ENCODE results near the gene CDH4. TPM values are rescaled to one million over a fixed set of nuclear protein-coding genes. Genes with fewer than 3 reads are reported as not detected.

Gene CDH4
- total and polyA plus RNA-seq, 2 of the 8 experiments (the other 6 are each of a cell fraction or from before 2014, with no cell fraction given) = 4.3 to 7.9 TPM

- Histone ChIP-seq H2BK5ac (ENCODE audit: low read depth, low read length) (no peak overlapping the region), H2AK5ac (ENCODE audit: low read depth, low read length) (no peak overlapping the region), H3K36me3 (ENCODE audit: control insufficient read depth in 2 of 4, insufficient read depth in 4 of 4, low read length in 3 of 4) (no peaks in the 10 kb centered on the region), H3K4me1 (replicated peaks in 1 of 4; ENCODE audit: control insufficient read depth in 3 of 4, insufficient read depth in 4 of 4, low read length in 3 of 4) (no peaks in the 10 kb centered on the region; a peak in 1 of 7 replicates), H3K27me3 (replicated peaks in 1 of 4; ENCODE audit: control insufficient read depth in 3 of 4, extremely low read depth in 1 of 4, insufficient read depth in 3 of 4, low read length in 3 of 4) (no peaks in the 10 kb centered on the region; a peak in 2 of 7 replicates), H2BK12ac (ENCODE audit: low read depth, low read length) (no peak overlapping the region; the same call in 1 of the 2 replicates), H3K4me2 (ENCODE audit: insufficient read depth in 1 of 2, low read depth in 2 of 2, low read length in 2 of 2) (no peak overlapping the region), H3K79me2 (ENCODE audit: control insufficient read depth in 1 of 2, insufficient read depth in 2 of 2, low read length in 2 of 2) (no peaks in the 10 kb centered on the region), H2BK15ac (ENCODE audit: low read length) (no peak overlapping the region), H3K27ac (ENCODE audit: low read depth, low read length) (no peak overlapping the region), H2BK120ac (replicated peaks; ENCODE audit: low read depth, low read length) (no peak overlapping the region), H3K79me1 (ENCODE audit: low read depth, low read length) (no peaks in the 10 kb centered on the region), H3K9ac (replicated peaks in 1 of 4; ENCODE audit: extremely low read depth in 1 of 4, low read depth in 3 of 4, low read length in 3 of 4) (no peak overlapping the region), H4K20me1 (replicated peaks in 1 of 2; ENCODE audit: control insufficient read depth in 1 of 2, insufficient read depth in 2 of 2, low read length in 2 of 2) (no peaks in the 10 kb centered on the region), H4K91ac (replicated peaks; ENCODE audit: insufficient read length, low read length) (no peak overlapping the region), H3K23me2 (ENCODE audit: low read depth, low read length) (0 out of 2 replicates have a peak, but pooled peaks cover 2% of the 10 kb centered on the region), H4K5ac (ENCODE audit: insufficient read length, low read depth, low read length) (no peak overlapping the region), H3K56ac (replicated peaks; ENCODE audit: insufficient read length, low read depth, low read length) (no peak overlapping the region), H4K8ac (ENCODE audit: extremely low read depth, insufficient read depth, low read length) (no peak overlapping the region), H2BK20ac (ENCODE audit: low read length) (no peak overlapping the region), H3K4ac (replicated peaks; ENCODE audit: insufficient read length, low read depth, low read length) (no peak overlapping the region), H3K14ac (ENCODE audit: insufficient read length) (no peak overlapping the region), H3K4me3 (ENCODE audit: extremely low read depth in 1 of 4, insufficient read depth in 2 of 4, low read depth in 3 of 4, low read length in 4 of 4) (no peak overlapping the region), H3K23ac (ENCODE audit: insufficient read length) (no peak overlapping the region), H3K9me3 (ENCODE audit: insufficient read depth in 2 of 2, low read depth in 1 of 2, low read length in 1 of 2) (no peaks in the 10 kb centered on the region), H2AFZ (ENCODE audit: low read length) (no peak overlapping the region), H3K18ac (ENCODE audit: extremely low read depth, low read length) (no peak overlapping the region)
- 86% methylated on average over 22 of the region's 22 CpGs; no CpG with 5 or more reads in 1 of the 2 experiments for WGBS, 2 experiments (ENCODE audit: extremely low coverage in 1 of 2, insufficient coverage in 1 of 2, insufficient read length in 1 of 2, insufficient replicate concordance in 2 of 2, low coverage in 1 of 2, low lambda C conversion rate in 2 of 2, missing lambda C conversion rate in 1 of 2)
- ChIA-PET POLR2A (ENCODE audit: partially characterized antibody) (no interaction called here), CTCF (ENCODE audit: partially characterized antibody) (interaction anchor here (0.6 to 1.2 kb wide), 4 partner anchors 17 to 47 kb away, joined by 3 read pairs; no protein-coding TSS in a partner anchor)
- TF ChIP-seq RFX5 (IDR thresholded peaks at IDR 0.05; ENCODE audit: borderline replicate concordance, low read depth, low read length) (no peak), POLR2A (IDR thresholded peaks at IDR 0.05; ENCODE audit: control extremely low read depth in 1 of 2, low read depth in 2 of 2, low read length in 2 of 2) (no peak)
- DNase-seq (ENCODE audit: low read depth in 1 of 2, low spot score in 2 of 2) (no peak), FAIRE-seq (no peak)
Measured at GRCh38 chr20:61531553-61532345, 279.7 kb downstream of the CDH4 start.

All from H1 (cell line).